Measurements from ENCODE around the gene EFHC1. TPM values are rescaled to one million over a fixed set of nuclear protein-coding genes. Genes with fewer than 3 reads are reported as not detected.

The EFHC1 gene
- total and polyA plus RNA-seq, 2 of the 13 experiments (the other 11 are each of a cell fraction or from before 2014, with no cell fraction given), result 23.4 to 29.5 TPM

GRCh38 chr6:52416629-52417151, 3.5 kb upstream of the EFHC1 start (continued):
- TF ChIP-seq, protein P1, sequence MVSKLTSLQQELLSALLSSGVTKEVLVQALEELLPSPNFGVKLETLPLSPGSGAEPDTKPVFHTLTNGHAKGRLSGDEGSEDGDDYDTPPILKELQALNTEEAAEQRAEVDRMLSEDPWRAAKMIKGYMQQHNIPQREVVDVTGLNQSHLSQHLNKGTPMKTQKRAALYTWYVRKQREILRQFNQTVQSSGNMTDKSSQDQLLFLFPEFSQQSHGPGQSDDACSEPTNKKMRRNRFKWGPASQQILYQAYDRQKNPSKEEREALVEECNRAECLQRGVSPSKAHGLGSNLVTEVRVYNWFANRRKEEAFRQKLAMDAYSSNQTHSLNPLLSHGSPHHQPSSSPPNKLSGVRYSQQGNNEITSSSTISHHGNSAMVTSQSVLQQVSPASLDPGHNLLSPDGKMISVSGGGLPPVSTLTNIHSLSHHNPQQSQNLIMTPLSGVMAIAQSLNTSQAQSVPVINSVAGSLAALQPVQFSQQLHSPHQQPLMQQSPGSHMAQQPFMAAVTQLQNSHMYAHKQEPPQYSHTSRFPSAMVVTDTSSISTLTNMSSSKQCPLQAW (CRISPR knock-in tag; IDR thresholded peaks at IDR 0.05), result peak; percentile 61; the same call in 1 of the 2 replicates
- TF ChIP-seq FOXK1 (CRISPR knock-in tag; IDR thresholded peaks at IDR 0.05; ENCODE audit: borderline replicate concordance, low read depth), result peak; percentile 77; the same call in 1 of the 2 replicates
- TF ChIP-seq ATF6 (CRISPR knock-in tag; conservative IDR thresholded peaks at IDR 0.05), result 0 out of 2 replicates have a peak, but pooled peaks have one; percentile 44
- TF ChIP-seq MXI1 (IDR thresholded peaks at IDR 0.05; ENCODE audit: borderline replicate concordance, low read depth, low read length), result peak; percentile 51; the same call in 1 of the 3 replicates
- 0 out of 2 replicates have a peak, but pooled peaks have one; percentile 25 for TF ChIP-seq ZNF383 (CRISPR knock-in tag; IDR thresholded peaks at IDR 0.05; ENCODE audit: borderline replicate concordance)
- TF ChIP-seq SMC3 (IDR thresholded peaks at IDR 0.05; ENCODE audit: low read length), result peak; percentile 99
- 0 out of 2 replicates have a peak, but pooled peaks have one; percentile 22 for TF ChIP-seq ARNTL (CRISPR knock-in tag; IDR thresholded peaks at IDR 0.05)
- TF ChIP-seq DPF2 (CRISPR knock-in tag; IDR thresholded peaks at IDR 0.05; ENCODE audit: borderline replicate concordance, low read depth), result no peak
- TF ChIP-seq, protein P2, sequence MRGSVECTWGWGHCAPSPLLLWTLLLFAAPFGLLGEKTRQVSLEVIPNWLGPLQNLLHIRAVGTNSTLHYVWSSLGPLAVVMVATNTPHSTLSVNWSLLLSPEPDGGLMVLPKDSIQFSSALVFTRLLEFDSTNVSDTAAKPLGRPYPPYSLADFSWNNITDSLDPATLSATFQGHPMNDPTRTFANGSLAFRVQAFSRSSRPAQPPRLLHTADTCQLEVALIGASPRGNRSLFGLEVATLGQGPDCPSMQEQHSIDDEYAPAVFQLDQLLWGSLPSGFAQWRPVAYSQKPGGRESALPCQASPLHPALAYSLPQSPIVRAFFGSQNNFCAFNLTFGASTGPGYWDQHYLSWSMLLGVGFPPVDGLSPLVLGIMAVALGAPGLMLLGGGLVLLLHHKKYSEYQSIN (CRISPR knock-in tag; IDR thresholded peaks at IDR 0.05; ENCODE audit: borderline replicate concordance), result no peak
- no peak for TF ChIP-seq XRCC5 (optimal IDR thresholded peaks at IDR 0.05; ENCODE audit: low read length)
- TF ChIP-seq, protein P3, sequence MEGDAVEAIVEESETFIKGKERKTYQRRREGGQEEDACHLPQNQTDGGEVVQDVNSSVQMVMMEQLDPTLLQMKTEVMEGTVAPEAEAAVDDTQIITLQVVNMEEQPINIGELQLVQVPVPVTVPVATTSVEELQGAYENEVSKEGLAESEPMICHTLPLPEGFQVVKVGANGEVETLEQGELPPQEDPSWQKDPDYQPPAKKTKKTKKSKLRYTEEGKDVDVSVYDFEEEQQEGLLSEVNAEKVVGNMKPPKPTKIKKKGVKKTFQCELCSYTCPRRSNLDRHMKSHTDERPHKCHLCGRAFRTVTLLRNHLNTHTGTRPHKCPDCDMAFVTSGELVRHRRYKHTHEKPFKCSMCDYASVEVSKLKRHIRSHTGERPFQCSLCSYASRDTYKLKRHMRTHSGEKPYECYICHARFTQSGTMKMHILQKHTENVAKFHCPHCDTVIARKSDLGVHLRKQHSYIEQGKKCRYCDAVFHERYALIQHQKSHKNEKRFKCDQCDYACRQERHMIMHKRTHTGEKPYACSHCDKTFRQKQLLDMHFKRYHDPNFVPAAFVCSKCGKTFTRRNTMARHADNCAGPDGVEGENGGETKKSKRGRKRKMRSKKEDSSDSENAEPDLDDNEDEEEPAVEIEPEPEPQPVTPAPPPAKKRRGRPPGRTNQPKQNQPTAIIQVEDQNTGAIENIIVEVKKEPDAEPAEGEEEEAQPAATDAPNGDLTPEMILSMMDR (CRISPR knock-in tag; IDR thresholded peaks at IDR 0.05), result peak; percentile 92
- TF ChIP-seq PAX8 (CRISPR knock-in tag; IDR thresholded peaks at IDR 0.05; ENCODE audit: borderline replicate concordance), result no peak
- peak; percentile 42; the same call in 1 of the 2 replicates for TF ChIP-seq SOX5 (CRISPR knock-in tag; IDR thresholded peaks at IDR 0.05; ENCODE audit: borderline replicate concordance)
- no peak for TF ChIP-seq ZNF24 (IDR thresholded peaks at IDR 0.05)
- TF ChIP-seq ZSCAN29 (CRISPR knock-in tag; conservative IDR thresholded peaks at IDR 0.05), result 0 out of 2 replicates have a peak, but pooled peaks have one; percentile 53
- 0 out of 2 replicates have a peak, but pooled peaks have one; percentile 64 for TF ChIP-seq GLI4 (CRISPR knock-in tag; IDR thresholded peaks at IDR 0.05; ENCODE audit: borderline replicate concordance)
- no peak for TF ChIP-seq ZBTB14 (CRISPR knock-in tag; IDR thresholded peaks at IDR 0.05)
